ENCODE measurements around the gene TNFAIP8. TPM values are rescaled to one million over a fixed set of nuclear protein-coding genes. Genes with fewer than 3 reads are reported as not detected.

TNFAIP8 gene
- total RNA-seq, 8 experiments from 2014 or later, result 0.71 to 14.4 (median 1.4) TPM

DNA sequence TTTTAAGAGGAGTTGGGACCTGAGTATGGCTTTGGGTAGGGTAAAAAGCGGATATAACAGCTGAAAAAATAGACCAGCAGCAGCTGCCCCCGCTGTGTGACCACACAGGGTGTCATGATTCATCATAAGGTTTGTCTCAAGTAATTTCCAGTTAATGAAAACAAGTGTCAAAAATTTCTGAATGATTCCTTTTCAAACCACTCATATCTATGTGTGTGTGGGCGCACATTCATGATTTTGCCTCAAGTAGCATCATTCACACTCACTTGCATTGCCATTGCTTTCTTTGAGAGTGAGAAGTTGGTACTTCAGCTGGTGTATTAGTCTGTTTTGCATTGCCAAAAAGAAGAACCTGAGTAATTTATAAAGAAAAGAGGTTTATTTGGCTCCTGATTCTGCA lies 12.1 kb upstream of the TNFAIP8 start:
- no peaks in the 10 kb centered on the region for H3K4me1 ChIP-seq (replicated peaks in 1 of 2)
- ATAC-seq (replicated peaks in 6 of 8), result no peak
- H3K4me3 ChIP-seq, result no peak overlapping the region
- in situ Hi-C loops (cut with MboI; ENCODE audit: low pct_unique_long_range_greater_than_20kb in 2 of 9, low sequenced_read_pairs in 9 of 9, unreplicated experiment in 9 of 9), result no loop called here
- 40 to 100% (median 80%) methylated on average over 1 to 3 of the region's 3 CpGs; no CpG with 5 or more reads in 1 of the 10 experiments for WGBS, 10 experiments
- no peak overlapping the region for H3K27ac ChIP-seq

DNA sequence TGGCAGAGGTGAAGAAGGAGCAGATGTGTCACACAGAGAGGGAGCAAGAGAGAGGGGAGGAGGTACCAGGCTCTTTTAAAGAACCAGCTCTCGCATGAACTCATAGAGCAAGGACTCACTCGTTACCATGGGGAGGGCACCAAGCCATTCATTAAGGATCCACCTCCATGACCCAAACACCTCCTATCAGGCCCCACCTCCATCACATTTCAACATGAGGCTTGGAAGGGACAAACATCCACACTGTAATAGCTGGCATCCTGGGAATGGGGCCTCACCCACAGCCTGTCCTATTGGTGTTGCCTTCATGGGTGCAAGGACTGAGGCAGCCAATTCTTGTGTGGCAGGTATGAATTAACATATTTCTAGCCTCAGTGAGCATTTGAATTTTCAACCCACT lies 11.6 kb upstream of the TNFAIP8 start:
- in situ Hi-C loops (cut with MboI; ENCODE audit: low pct_unique_long_range_greater_than_20kb in 2 of 9, low sequenced_read_pairs in 9 of 9, unreplicated experiment in 9 of 9), result no loop called here
- no peak for ATAC-seq (replicated peaks in 6 of 8)
- 0 to 69% (median 50%) methylated on average over 1 to 2 of the region's 2 CpGs; no CpG with 5 or more reads in 7 of the 10 experiments for WGBS, 10 experiments
- no peak overlapping the region for H3K4me3 ChIP-seq
- no peaks in the 10 kb centered on the region for H3K4me1 ChIP-seq (replicated peaks in 1 of 2)
- H3K27ac ChIP-seq, result no peak overlapping the region

DNA sequence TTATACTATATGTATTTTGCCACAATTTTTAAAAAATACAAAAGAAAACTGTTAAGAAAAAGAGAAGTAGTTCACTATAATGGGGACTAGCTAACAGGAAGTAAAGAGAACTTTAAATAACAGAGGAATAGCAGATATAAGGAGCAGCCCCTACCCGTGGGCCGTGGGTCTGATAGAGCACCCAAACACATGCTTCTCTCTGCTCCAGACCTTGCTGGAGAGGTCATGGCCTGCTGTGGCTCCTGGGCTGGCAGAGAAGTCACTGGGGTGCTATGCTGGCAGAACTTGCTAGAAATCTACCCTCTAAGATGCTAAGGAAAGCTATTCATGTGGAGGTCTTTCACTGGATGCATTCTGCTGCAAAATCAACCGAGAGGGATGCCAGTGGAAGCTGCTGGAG lies 10.0 kb upstream of the TNFAIP8 start:
- no peak for ATAC-seq (replicated peaks in 6 of 8)
- no peak overlapping the region for H3K27ac ChIP-seq
- in situ Hi-C loops (cut with MboI; ENCODE audit: low pct_unique_long_range_greater_than_20kb in 2 of 9, low sequenced_read_pairs in 9 of 9, unreplicated experiment in 9 of 9), result no loop called here

DNA sequence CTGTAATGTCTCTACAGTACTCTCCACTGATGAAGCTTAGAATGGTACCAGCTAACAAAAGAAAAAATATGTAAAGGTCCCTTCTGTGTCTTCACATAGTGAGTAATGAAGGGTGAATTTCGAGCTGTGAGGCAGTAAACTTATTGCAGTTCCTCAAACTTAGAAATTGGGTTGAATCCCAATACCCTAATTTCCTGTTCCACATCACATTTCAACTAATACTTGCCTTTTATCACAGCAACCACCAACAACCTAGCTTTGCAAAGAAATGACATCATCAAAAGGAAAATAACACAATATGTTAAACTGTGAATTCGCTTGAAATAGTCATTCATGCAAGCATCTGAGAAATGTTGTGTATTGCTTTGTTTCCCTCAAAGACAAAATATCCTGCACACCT lies 9.4 kb upstream of the TNFAIP8 start:
- Histone ChIP-seq H3K4me1 (replicated peaks in 1 of 2) (no peaks in the 10 kb centered on the region), H3K4me3 (no peak overlapping the region), H3K27ac (no peak overlapping the region)
- no peak for ATAC-seq (replicated peaks in 6 of 8)
- in situ Hi-C loops (cut with MboI; ENCODE audit: low pct_unique_long_range_greater_than_20kb in 2 of 9, low sequenced_read_pairs in 9 of 9, unreplicated experiment in 9 of 9), result no loop called here
- 17 to 100% (median 78%) methylated on average over 1 to 2 of the region's 2 CpGs; no CpG with 5 or more reads in 2 of the 10 experiments for WGBS, 10 experiments

More for the DNA sequence above, 10.0 kb upstream of the TNFAIP8 start:
- 40 to 86% (median 63%) methylated on average over 1 to 3 of the region's 3 CpGs; no CpG with 5 or more reads in 3 of the 10 experiments for WGBS, 10 experiments
- Histone ChIP-seq H3K4me3 (no peak overlapping the region), H3K4me1 (replicated peaks in 1 of 2) (no peaks in the 10 kb centered on the region)

DNA sequence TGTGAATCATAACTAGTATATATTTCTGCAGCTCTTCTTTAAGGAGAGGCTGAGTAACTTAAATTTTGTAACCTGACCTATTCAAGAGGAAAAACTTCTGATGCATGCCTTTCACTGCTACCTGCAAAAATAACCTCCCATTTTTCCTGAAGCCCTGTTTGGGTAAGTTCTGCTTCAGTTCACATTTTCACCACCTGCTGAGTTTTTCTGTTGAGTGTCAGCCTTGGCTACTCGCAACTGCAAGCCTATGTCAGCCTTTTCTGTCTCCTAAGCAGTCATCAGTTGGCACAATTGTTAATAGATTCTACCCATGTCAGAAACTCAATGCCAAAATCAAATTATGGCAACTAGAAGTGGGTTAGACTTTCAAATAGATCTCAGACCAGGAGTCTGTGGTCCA lies 8.2 kb upstream of the TNFAIP8 start:
- 67 to 100% methylated on average over 1 of the region's 1 CpG; no CpG with 5 or more reads in 8 of the 10 experiments for WGBS, 10 experiments
- Histone ChIP-seq H3K27ac (no peak overlapping the region), H3K4me3 (no peak overlapping the region), H3K4me1 (replicated peaks in 1 of 2) (no peaks in the 10 kb centered on the region)
- no peak for ATAC-seq (replicated peaks in 6 of 8)
- in situ Hi-C loops (cut with MboI; ENCODE audit: low pct_unique_long_range_greater_than_20kb in 2 of 9, low sequenced_read_pairs in 9 of 9, unreplicated experiment in 9 of 9), result no loop called here

DNA sequence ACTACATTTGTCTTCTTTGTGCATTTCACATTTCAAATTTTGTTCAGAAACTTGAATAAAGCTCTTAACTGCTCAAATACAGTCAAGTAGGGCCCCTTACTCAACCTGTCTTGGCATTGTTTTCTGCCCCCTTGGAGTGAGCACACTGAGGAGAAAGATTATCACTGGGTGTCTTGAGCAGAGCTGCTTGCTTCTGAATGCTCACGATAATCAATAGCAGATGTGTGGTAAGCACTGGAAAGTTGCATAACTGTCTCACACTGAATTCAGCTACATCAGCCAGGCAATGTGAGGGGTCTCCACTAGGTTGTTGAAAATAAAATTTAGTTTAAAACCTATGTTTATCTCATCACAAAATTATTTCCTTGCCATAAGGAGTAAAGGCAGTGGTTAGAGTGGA lies 7.8 kb upstream of the TNFAIP8 start:
- WGBS, 10 experiments, result 20 to 80% (median 38%) methylated on average over 1 of the region's 1 CpG; no CpG with 5 or more reads in 7 of the 10 experiments
- Histone ChIP-seq H3K4me3 (no peak overlapping the region), H3K4me1 (replicated peaks in 1 of 2) (no peaks in the 10 kb centered on the region), H3K27ac (no peak overlapping the region)
- ATAC-seq (replicated peaks in 6 of 8), result peak in 3 of 8 experiments; percentile 44 to 83 (median 50)
- in situ Hi-C loops (cut with MboI; ENCODE audit: low pct_unique_long_range_greater_than_20kb in 2 of 9, low sequenced_read_pairs in 9 of 9, unreplicated experiment in 9 of 9), result no loop called here

DNA sequence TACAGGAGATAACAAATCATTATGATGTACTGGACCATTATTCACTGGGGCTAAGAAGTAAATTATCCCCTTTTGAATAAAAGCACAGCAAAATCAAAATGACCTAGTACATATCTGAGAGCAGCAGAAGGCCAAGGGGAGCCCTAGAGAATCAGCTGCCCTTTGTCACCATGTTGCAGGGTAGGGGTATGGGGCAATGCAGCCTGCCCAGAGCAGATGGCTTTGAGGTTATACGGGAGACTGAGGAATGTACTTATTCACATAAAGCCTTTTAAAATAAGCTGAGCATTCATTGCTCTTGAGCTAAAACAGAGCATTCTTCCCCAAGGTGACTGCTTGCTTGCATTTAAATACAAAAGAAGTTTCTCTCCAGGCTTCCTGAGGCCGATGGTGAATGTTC lies 2.6 kb upstream of the TNFAIP8 start:
- Histone ChIP-seq H3K4me1 (replicated peaks in 1 of 2) (no peaks in the 10 kb centered on the region), H3K4me3 (no peak overlapping the region), H3K27ac (no peak overlapping the region)
- WGBS, 10 experiments, result 0 to 100% (median 29%) methylated on average over 1 of the region's 2 CpGs; no CpG with 5 or more reads in 4 of the 10 experiments
- in situ Hi-C loops (cut with MboI; ENCODE audit: low pct_unique_long_range_greater_than_20kb in 2 of 9, low sequenced_read_pairs in 9 of 9, unreplicated experiment in 9 of 9), result no loop called here
- ATAC-seq (replicated peaks in 6 of 8), result no peak

DNA sequence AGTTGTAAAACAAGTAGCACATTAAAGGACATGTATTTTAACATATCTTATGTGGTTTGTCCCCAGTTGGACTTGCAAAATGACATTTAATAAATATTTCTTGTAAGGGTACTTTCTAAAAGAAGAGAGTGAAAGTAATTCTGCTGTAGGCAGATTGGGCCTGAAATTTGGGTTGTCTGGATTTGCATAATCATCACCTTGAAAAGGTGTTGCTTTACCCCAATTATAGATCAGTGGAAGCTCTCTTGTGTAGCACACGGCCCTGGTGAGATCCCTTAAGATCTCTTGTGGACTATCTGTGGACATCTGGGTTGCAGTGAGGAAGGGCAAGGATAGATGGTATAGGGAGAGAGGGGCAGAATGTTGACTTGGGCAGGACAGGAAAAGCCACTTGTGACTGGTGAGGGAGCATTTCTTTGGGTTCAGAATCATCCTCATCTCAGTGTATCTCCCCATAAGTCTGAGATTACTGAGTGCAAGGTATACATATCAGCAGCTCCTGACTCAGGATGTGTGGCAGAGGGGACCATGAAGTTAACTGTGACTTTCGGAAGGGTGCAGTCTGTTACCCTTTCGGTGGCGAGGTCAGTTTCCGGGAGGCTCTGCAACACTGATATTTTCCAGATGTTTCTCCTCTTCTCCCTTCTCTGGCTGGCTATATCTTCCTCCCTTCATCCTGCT lies 2.0 kb upstream of the TNFAIP8 start:
- 17 to 100% (median 73%) methylated on average over 1 to 5 of the region's 5 CpGs; no CpG with 5 or more reads in 1 of the 10 experiments for WGBS, 10 experiments
- no peak for ATAC-seq (replicated peaks in 6 of 8)
- H3K4me1 ChIP-seq (replicated peaks in 1 of 2), result no peaks in the 10 kb centered on the region
- no peak overlapping the region for H3K4me3 ChIP-seq
- no peak overlapping the region for H3K27ac ChIP-seq
- in situ Hi-C loops (cut with MboI; ENCODE audit: low pct_unique_long_range_greater_than_20kb in 2 of 9, low sequenced_read_pairs in 9 of 9, unreplicated experiment in 9 of 9), result no loop called here

DNA sequence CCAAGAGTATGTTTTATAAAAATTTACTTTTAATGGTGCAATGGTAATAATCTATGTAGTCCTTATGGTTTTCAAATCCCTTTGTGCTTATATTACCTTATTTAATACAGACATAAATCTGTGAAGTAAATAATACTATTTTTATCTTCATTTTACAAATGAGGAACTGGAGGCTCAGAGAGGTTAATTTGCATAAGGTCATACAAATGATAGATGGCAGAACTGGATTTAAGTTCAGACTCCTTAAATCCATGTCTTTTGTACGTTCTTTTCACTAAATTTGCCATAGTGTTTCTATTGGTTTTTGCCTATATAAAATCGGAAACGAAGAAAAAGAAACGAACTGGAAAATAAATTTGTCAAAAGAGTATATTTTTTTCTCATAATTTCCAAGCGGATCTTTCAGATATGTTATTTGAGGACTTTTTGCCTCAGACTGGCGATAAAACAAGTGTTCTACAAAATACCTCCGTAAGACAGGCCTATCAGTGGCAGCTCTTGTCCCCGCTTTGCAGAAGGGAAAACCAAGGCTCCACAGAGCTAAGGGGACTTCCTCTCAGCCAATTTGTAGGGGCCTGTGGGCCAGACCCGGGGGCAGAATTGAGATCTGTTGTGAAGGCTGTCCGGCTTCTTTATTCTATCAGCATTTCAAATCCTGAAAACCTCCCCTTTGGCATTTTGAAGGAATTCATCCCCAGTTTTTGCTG lies 1.1 kb upstream of the TNFAIP8 start:
- no peaks in the 10 kb centered on the region for H3K4me1 ChIP-seq (replicated peaks in 1 of 2)
- H3K4me3 ChIP-seq, result no peak overlapping the region
- ATAC-seq (replicated peaks in 6 of 8), result no peak
- H3K27ac ChIP-seq, result no peak overlapping the region
- 85 to 100% (median 94%) methylated on average over 1 to 10 of the region's 10 CpGs for WGBS, 10 experiments
- in situ Hi-C loops (cut with MboI; ENCODE audit: low pct_unique_long_range_greater_than_20kb in 2 of 9, low sequenced_read_pairs in 9 of 9, unreplicated experiment in 9 of 9), result no loop called here

DNA sequence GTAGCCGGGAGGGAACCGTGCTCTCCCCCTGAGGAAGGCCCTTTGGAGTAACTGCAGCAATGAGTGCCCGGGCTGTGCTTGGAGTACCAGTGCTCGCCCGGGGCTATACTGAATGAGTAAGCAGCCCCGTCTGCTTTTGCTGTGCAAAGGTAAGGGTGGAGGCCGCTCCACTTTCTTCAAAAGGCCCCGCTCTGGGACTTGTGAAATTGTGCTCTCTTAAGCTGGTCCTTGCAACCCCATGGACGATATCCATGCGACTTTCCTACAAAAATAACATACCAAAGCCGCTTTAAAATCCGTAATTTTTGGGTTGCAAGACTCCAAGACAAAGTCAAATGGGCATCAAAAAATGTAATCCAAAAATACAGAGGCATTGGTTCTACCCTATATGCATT lies 578 bp upstream of the TNFAIP8 start:
- Histone ChIP-seq H3K27ac (no peak overlapping the region), H3K4me3 (peak overlapping the region in 4 of 5 donors; percentile 33 to 39 (median 34)), H3K4me1 (replicated peaks in 1 of 2) (no peaks in the 10 kb centered on the region)
- WGBS, 10 experiments, result 0 to 76% (median 48%) methylated on average over 1 to 12 of the region's 12 CpGs; no CpG with 5 or more reads in 3 of the 10 experiments
- no peak for ATAC-seq (replicated peaks in 6 of 8)
- in situ Hi-C loops (cut with MboI; ENCODE audit: low pct_unique_long_range_greater_than_20kb in 2 of 9, low sequenced_read_pairs in 9 of 9, unreplicated experiment in 9 of 9), result no loop called here

DNA sequence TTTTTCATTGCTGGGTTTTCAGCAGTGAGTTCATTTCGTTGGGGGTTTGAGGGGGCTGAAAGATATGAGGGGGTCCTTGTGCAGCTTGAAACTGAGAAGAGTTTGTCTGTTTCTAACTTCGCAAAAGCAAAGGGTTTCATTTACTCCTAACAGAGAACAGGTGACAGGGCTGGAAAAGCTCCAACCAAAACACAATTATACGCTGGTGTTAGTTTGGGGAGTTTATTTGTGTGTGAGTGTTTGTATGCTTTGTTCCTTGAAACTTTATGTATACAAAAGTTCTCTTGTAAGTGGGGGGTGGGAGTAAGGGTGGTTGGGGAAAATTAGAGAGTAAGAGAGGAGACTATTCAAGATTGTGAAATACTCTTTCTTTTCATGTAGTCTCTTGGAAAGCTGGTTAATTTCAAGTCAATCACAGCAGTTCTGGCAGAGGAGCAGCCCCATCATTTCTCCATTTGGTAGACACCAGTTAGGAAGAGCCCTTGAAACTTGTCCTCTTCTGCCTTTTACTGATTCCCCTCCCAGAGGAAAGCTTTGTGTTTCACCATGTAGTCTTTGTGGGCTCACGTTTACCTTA lies 881 bp downstream of the TNFAIP8 start:
- Histone ChIP-seq H3K4me1 (replicated peaks in 1 of 2) (no peaks in the 10 kb centered on the region), H3K27ac (no peak overlapping the region), H3K4me3 (peak overlapping the region in 2 of 5 donors; percentile 33 to 39)
- in situ Hi-C loops (cut with MboI; ENCODE audit: low pct_unique_long_range_greater_than_20kb in 2 of 9, low sequenced_read_pairs in 9 of 9, unreplicated experiment in 9 of 9), result no loop called here
- ATAC-seq (replicated peaks in 6 of 8), result no peak
- WGBS, 10 experiments, result 14 to 42% (median 31%) methylated on average over 2 to 4 of the region's 4 CpGs

DNA sequence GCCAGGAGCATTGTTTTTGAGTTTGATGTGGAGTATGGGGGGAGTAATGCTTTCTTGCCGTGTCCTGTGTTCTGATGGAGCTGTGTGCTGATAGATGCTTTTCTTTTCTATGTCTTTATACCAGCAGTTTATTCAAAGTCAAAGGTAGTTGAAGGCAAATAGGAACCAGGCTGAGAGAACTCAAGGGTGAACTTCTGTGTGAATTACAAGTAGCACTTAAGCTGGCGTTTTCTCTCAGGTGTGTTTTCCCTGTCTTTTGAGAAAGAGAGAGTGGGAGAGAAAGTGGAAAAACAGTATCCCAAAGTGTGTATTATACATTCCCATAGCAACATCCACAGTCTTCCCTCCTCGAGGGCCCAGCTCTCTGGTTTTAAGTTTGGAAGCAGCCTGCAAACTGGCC lies 1.5 kb downstream of the TNFAIP8 start:
- no peak overlapping the region for H3K27ac ChIP-seq
- H3K4me3 ChIP-seq, result no peak overlapping the region
- WGBS, 10 experiments, result 0 to 80% (median 41%) methylated on average over 1 to 3 of the region's 3 CpGs; no CpG with 5 or more reads in 3 of the 10 experiments
- H3K4me1 ChIP-seq (replicated peaks in 1 of 2), result no peaks in the 10 kb centered on the region
- in situ Hi-C loops (cut with MboI; ENCODE audit: low pct_unique_long_range_greater_than_20kb in 2 of 9, low sequenced_read_pairs in 9 of 9, unreplicated experiment in 9 of 9), result no loop called here
- ATAC-seq (replicated peaks in 6 of 8), result no peak

DNA sequence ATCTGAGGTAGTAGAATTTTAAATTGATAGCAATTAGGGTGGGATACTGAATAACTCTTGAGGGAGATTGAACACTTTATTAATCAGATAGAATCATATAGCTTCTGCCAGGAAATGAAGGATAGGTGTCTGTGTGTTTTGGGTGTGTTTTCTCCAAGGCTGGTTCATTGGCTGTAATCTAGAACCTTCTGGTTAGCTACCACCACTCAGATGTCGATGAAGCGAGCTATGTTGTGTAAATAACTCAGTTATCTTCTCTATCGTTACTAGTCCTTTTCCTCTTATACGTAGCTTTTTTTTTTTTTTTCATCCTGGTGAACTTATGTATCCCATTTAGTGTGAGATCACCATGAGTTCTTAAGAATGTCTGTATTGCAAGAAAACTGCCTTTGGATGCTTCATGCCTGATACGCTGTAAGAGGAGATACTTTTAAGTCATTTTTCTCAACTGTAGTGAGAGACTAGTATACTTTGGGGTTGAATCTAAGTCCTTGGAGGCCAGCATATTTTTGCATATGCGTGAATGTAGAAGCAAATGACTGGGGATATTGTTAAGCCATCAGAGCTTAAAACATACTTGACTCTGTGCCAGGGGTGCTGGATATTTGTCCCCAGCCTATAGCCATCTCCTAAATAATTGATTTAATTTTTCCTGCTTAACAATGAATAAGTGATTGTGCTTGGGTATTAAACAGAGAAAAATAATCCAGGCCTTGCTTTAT lies 2.1 kb downstream of the TNFAIP8 start:
- H3K27ac ChIP-seq, result no peak overlapping the region
- in situ Hi-C loops (cut with MboI; ENCODE audit: low pct_unique_long_range_greater_than_20kb in 2 of 9, low sequenced_read_pairs in 9 of 9, unreplicated experiment in 9 of 9), result no loop called here
- no peaks in the 10 kb centered on the region for H3K4me1 ChIP-seq (replicated peaks in 1 of 2)
- peak in 3 of 8 experiments; percentile 9 to 45 (median 26) for ATAC-seq (replicated peaks in 6 of 8)
- 84 to 97% (median 93%) methylated on average over 2 to 6 of the region's 6 CpGs for WGBS, 10 experiments
- no peak overlapping the region for H3K4me3 ChIP-seq

Measured in motor neuron (in vitro differentiated cells).